IMR-90 (cell line): ENCODE results near the gene TET1. TPM values are rescaled to one million over a fixed set of nuclear protein-coding genes. Genes with fewer than 3 reads are reported as not detected.

ENCODE experiments used
- ATAC-seq: fragments of 200-7000 bp; cut with Tn5 transposase; 2 replicates; pipeline ENCODE4 v1.9.1; 2020; ENCODE audit warnings: low read depth, mild to moderate bottlenecking, moderate library complexity
- BruUV-seq: library from RNA; stranded (reverse); fragments of 400-500 nt; replicated peaks from 2 replicates; lab custom pipeline; 2021; lab: Mats Ljungman, UMichigan
- CTCF ChIA-PET: fragments of 300-600 bp; formaldehyde crosslinking; extraction: SDS; loops from one replicate; lab custom pipeline; 2021; ENCODE audit warnings: antibody characterized with exemption; lab: Yijun Ruan, JAX
- POLR2A ChIA-PET: fragments of 300-600 bp; sonication (Branson Sonifier 250); formaldehyde crosslinking; loops from one replicate; lab custom pipeline; 2022; ENCODE audit warnings: antibody characterized with exemption; ENCODE audit not compliant: unreplicated experiment; lab: Charles Lee
- DNase-seq: peaks from one replicate; pipeline ENCODE4 v3.0.0; 2013
- H2AFZ ChIP-seq: replicated peaks from 2 replicates; pipeline ENCODE3; 2013; ENCODE audit warnings: low read length, mild to moderate bottlenecking; ENCODE audit not compliant: poor library complexity
- H2AK5ac ChIP-seq: 2 replicates; pipeline ENCODE4 v1.6.1; 2013; ENCODE audit warnings: low read depth, low read length, inconsistent platforms
- H2AK9ac ChIP-seq: replicated peaks from 2 replicates; pipeline ENCODE3; 2013; ENCODE audit warnings: mild to moderate bottlenecking, low read depth, low read length, moderate library complexity; ENCODE audit not compliant: poor library complexity
- H2BK120ac ChIP-seq: 2 replicates; pipeline ENCODE4 v1.6.1; 2013; ENCODE audit warnings: low read depth, low read length, inconsistent platforms
- H2BK15ac ChIP-seq: 3 replicates; pipeline ENCODE4 v1.6.1; 2013; ENCODE audit warnings: low read depth, low read length, inconsistent platforms
- H2BK20ac ChIP-seq: 2 replicates; pipeline ENCODE4 v1.6.1; 2013; ENCODE audit warnings: low read depth, mild to moderate bottlenecking, inconsistent platforms, low read length, moderate library complexity
- H2BK5ac ChIP-seq: 2 replicates; pipeline ENCODE4 v1.6.1; 2013; ENCODE audit warnings: mild to moderate bottlenecking, low read depth, low read length, inconsistent platforms; ENCODE audit not compliant: poor library complexity, severe bottlenecking
- H3K14ac ChIP-seq: replicated peaks from 2 replicates; pipeline ENCODE4 v1.6.1; 2013; ENCODE audit warnings: low read depth, low read length, inconsistent platforms
- H3K18ac ChIP-seq: 2 replicates; pipeline ENCODE4 v1.6.1; 2013; ENCODE audit warnings: low read depth, low read length, control low read depth
- H3K23ac ChIP-seq: 2 replicates; pipeline ENCODE4 v1.6.1; 2013; ENCODE audit warnings: low read depth, low read length, inconsistent platforms
- H3K27ac ChIP-seq: 2 replicates; pipeline ENCODE4 v1.5.1; 2013; ENCODE audit warnings: mild to moderate bottlenecking, control low read depth, low read length; ENCODE audit not compliant: insufficient read depth
- H3K27me3 ChIP-seq: 2 replicates; pipeline ENCODE4 v1.6.1; 2013; ENCODE audit warnings: low read length; ENCODE audit not compliant: control insufficient read depth, insufficient read depth
- H3K36me3 ChIP-seq: 2 replicates; pipeline ENCODE4 v1.6.1; 2013; ENCODE audit warnings: low read length, mixed read lengths; ENCODE audit not compliant: control insufficient read depth, insufficient read depth
- H3K4ac ChIP-seq: 2 replicates; pipeline ENCODE4 v1.6.1; 2013; ENCODE audit warnings: low read depth, low read length, inconsistent platforms
- H3K4me1 ChIP-seq: 2 replicates; pipeline ENCODE4 v1.6.1; 2013; ENCODE audit warnings: low read length, mixed read lengths; ENCODE audit not compliant: control insufficient read depth, insufficient read depth
- H3K4me2 ChIP-seq: 2 replicates; pipeline ENCODE4 v1.6.1; 2013; ENCODE audit warnings: low read depth, mild to moderate bottlenecking, control low read depth, low read length, moderate library complexity
- H3K4me3 ChIP-seq: 2 replicates; pipeline ENCODE4 v1.5.1; 2013; ENCODE audit warnings: low read depth, mild to moderate bottlenecking, control low read depth, low read length, moderate library complexity; ENCODE audit not compliant: insufficient read depth
- H3K56ac ChIP-seq: 2 replicates; pipeline ENCODE4 v1.6.1; 2013; ENCODE audit warnings: low read length, inconsistent platforms; ENCODE audit not compliant: insufficient read depth; ENCODE audit errors: extremely low read depth
- H3K79me1 ChIP-seq, 2 experiments: 2 replicates each; pipeline ENCODE4 v1.6.1; 2013; ENCODE audit warnings: low read length in 2 of 2, inconsistent platforms in 1 of 2, low read depth in 1 of 2
- H3K9ac ChIP-seq: 2 replicates; pipeline ENCODE4 v1.6.1; 2013; ENCODE audit warnings: low read depth, low read length, control low read depth
- H3K9me1 ChIP-seq: 2 replicates; pipeline ENCODE4 v1.6.1; 2013; ENCODE audit warnings: low read length, inconsistent platforms; ENCODE audit not compliant: insufficient read depth
- H3K9me3 ChIP-seq: 2 replicates; pipeline ENCODE4 v1.6.1; 2013; ENCODE audit warnings: low read length; ENCODE audit not compliant: control insufficient read depth, insufficient read depth
- H4K20me1 ChIP-seq: 2 replicates; pipeline ENCODE4 v1.6.1; 2013; ENCODE audit warnings: low read length, inconsistent platforms; ENCODE audit not compliant: insufficient read depth
- H4K5ac ChIP-seq: 2 replicates; pipeline ENCODE4 v1.6.1; 2013; ENCODE audit warnings: mild to moderate bottlenecking, low read depth, low read length, control low read depth
- H4K8ac ChIP-seq, 2 experiments: 2 replicates each; pipeline ENCODE4 v1.6.1; 2013; ENCODE audit warnings: low read depth in 2 of 2, low read length in 2 of 2, control low read depth in 1 of 2, inconsistent platforms in 1 of 2
- H4K91ac ChIP-seq: 2 replicates; pipeline ENCODE4 v1.6.1; 2013; ENCODE audit warnings: low read depth, low read length, inconsistent platforms; ENCODE audit not compliant: insufficient read depth
- BHLHE40 ChIP-seq: fragments of 150-350 bp; IDR thresholded peaks from 2 replicates; pipeline ENCODE4 v1.6.1; 2016; ENCODE audit warnings: mild to moderate bottlenecking, low read depth, low read length
- CHD1 ChIP-seq: IDR thresholded peaks from 2 replicates; pipeline ENCODE4 v1.6.1; 2012; ENCODE audit warnings: low read depth, low read length, improper control_type of control experiment
- ELK1 ChIP-seq: fragments of 150-350 bp; IDR thresholded peaks from 2 replicates; pipeline ENCODE4 v1.6.1; 2016; ENCODE audit warnings: low read depth, mild to moderate bottlenecking, low read length, moderate library complexity, borderline replicate concordance
- FOS ChIP-seq: fragments of 150-350 bp; IDR thresholded peaks from 2 replicates; pipeline ENCODE4 v1.6.1; 2016; ENCODE audit warnings: low read depth, low read length
- MXI1 ChIP-seq: IDR thresholded peaks from 2 replicates; pipeline ENCODE4 v1.6.1; 2012; ENCODE audit warnings: low read depth, mild to moderate bottlenecking, low read length, moderate library complexity, borderline replicate concordance
- POLR2A ChIP-seq: IDR thresholded peaks from 2 replicates; pipeline ENCODE4 v1.6.1; 2012; ENCODE audit warnings: mild to moderate bottlenecking, low read depth, low read length
- RCOR1 ChIP-seq: IDR thresholded peaks from 2 replicates; pipeline ENCODE4 v1.6.1; 2012; ENCODE audit warnings: mild to moderate bottlenecking, low read length, improper control_type of control experiment; ENCODE audit not compliant: insufficient replicate concordance
- RFX5 ChIP-seq: IDR thresholded peaks from 2 replicates; pipeline ENCODE4 v1.8.0; 2012; ENCODE audit warnings: low read depth, mild to moderate bottlenecking, low read length, moderate library complexity
- USF2 ChIP-seq: fragments of 150-350 bp; IDR thresholded peaks from 2 replicates; pipeline ENCODE4 v1.6.1; 2017; ENCODE audit warnings: mild to moderate bottlenecking, antibody characterized with exemption, low read length, low read depth
- WGBS, 2 experiments: methylation state at CpG; one replicate each; pipeline versions ENCODE4 v1.1.5 to v1.1.7; 2013; ENCODE audit warnings: missing lambda C conversion rate in 2 of 2; ENCODE audit not compliant: insufficient read length in 1 of 2; ENCODE audit errors: extremely low coverage in 2 of 2; 5-methylcytosine and 5-hydroxymethylcytosine counted together
- dilution Hi-C: fragments of 300-500 bp; cut with HindIII; formaldehyde crosslinking; loops from one replicate; pipeline ENCODE4 v1.14.3; 2018; ENCODE audit warnings: low sequenced_read_pairs; ENCODE audit not compliant: unreplicated experiment
- in situ Hi-C: fragments of 300-500 bp; cut with MboI; formaldehyde crosslinking; loops from 3 replicates; pipeline ENCODE4 v1.14.3; 2019; ENCODE audit warnings: low sequenced_read_pairs, inconsistent platforms, mixed read lengths
- intact Hi-C: fragments of 100-400 bp; cut with micrococcal nuclease; formaldehyde crosslinking; loops from 2 replicates; pipeline ENCODE4 v1.10.0; 2022
- polyA plus RNA-seq, 3 experiments: library from polyadenylated mRNA; depleted of rRNA; stranded (reverse); fragments of >200 nt; gene quantifications; 2 replicates each; pipeline ENCODE4 v1.2.3, GENCODE V29; 2012; ENCODE audit warnings: low replicate concordance in 1 of 3
- total RNA-seq: library from RNA; depleted of rRNA; stranded (reverse); fragments of >200 nt; gene quantifications from 2 replicates; pipeline ENCODE4 v1.2.3, GENCODE V29; 2012
- TF ChIP-seq, protein P1 (sequence below): conservative IDR thresholded peaks from 2 replicates; pipeline ENCODE4 v1.5.1; 2012; ENCODE audit warnings: mild to moderate bottlenecking, low read depth, low read length, improper control_type of control experiment

Gene TET1
- total and polyA plus RNA-seq, 2 of the 4 experiments (the other 2 are of a cell fraction): 1.0 to 4.3 TPM

GRCh38 chr10:68562661-68563570, 2.8 kb downstream of the TET1 start:
- peak overlapping the region; percentile 81 for H3K27ac ChIP-seq
- H3K18ac ChIP-seq: peak overlapping the region; percentile 86
- peak overlapping the region; percentile 52; the same call in 1 of the 2 replicates for H2AK5ac ChIP-seq
- H2BK120ac ChIP-seq: peak overlapping the region; percentile 85
- H3K4ac ChIP-seq: peak overlapping the region; percentile 93
- peak; percentile 29 for ATAC-seq
- peak overlapping the region; percentile 96 for H3K9ac ChIP-seq
- POLR2A ChIA-PET: interaction anchor here (0.6 kb wide), 1 partner anchor 68 kb away, joined by 4 read pairs; no protein-coding TSS in a partner anchor
- H2BK5ac ChIP-seq: peak overlapping the region; percentile 92
- H2AFZ ChIP-seq: peak overlapping the region; percentile 71
- H3K4me2 ChIP-seq: peak overlapping the region; percentile 88
- TF ChIP-seq RCOR1 (no peak), POLR2A (no peak), BHLHE40 (peak; percentile 48; the same call in 1 of the 2 replicates), USF2 (no peak), RFX5 (no peak), ELK1 (no peak), FOS (no peak), MXI1 (peak; percentile 67), CHD1 (no peak)
- TF ChIP-seq, protein P1, sequence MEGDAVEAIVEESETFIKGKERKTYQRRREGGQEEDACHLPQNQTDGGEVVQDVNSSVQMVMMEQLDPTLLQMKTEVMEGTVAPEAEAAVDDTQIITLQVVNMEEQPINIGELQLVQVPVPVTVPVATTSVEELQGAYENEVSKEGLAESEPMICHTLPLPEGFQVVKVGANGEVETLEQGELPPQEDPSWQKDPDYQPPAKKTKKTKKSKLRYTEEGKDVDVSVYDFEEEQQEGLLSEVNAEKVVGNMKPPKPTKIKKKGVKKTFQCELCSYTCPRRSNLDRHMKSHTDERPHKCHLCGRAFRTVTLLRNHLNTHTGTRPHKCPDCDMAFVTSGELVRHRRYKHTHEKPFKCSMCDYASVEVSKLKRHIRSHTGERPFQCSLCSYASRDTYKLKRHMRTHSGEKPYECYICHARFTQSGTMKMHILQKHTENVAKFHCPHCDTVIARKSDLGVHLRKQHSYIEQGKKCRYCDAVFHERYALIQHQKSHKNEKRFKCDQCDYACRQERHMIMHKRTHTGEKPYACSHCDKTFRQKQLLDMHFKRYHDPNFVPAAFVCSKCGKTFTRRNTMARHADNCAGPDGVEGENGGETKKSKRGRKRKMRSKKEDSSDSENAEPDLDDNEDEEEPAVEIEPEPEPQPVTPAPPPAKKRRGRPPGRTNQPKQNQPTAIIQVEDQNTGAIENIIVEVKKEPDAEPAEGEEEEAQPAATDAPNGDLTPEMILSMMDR: no peak
- no peaks in the 10 kb centered on the region for H4K20me1 ChIP-seq
- H3K79me1 ChIP-seq: peaks cover 18 to 58% of the 10 kb centered on the region in 2 experiments; a peak in 3 of 4 replicates
- H3K9me3 ChIP-seq: no peaks in the 10 kb centered on the region
- H3K4me3 ChIP-seq: peak overlapping the region; percentile 96
- dilution Hi-C loops: no loop called here
- H3K27me3 ChIP-seq: no peaks in the 10 kb centered on the region
- CTCF ChIA-PET: interaction anchor here (0.5 to 0.8 kb wide), 2 partner anchors 94 to 334 kb away, joined by 3 read pairs; no protein-coding TSS in a partner anchor
- H3K56ac ChIP-seq: peak overlapping the region; percentile 93
- in situ Hi-C loops: no loop called here
- intact Hi-C loops: loop anchor here (1.0 to 2.0 kb wide), 2 partner anchors 103 to 158 kb away; partner anchors contain the start of gene CCAR1
- H4K8ac ChIP-seq: peak overlapping the region; percentile 28 to 91
- WGBS, 2 experiments: no CpG with 5 or more reads among the region's 12 CpGs
- H3K9me1 ChIP-seq: no peaks in the 10 kb centered on the region; the same call in 1 of the 2 replicates
- BruUV-seq: TSS peak; percentile 59
- H3K14ac ChIP-seq: peak overlapping the region; percentile 96
- peak overlapping the region; percentile 65 for H4K91ac ChIP-seq
- peak overlapping the region; percentile 25 for H2AK9ac ChIP-seq
- H3K4me1 ChIP-seq: peaks cover 3% of the 10 kb centered on the region
- peak overlapping the region; percentile 31 for H4K5ac ChIP-seq
- H3K23ac ChIP-seq: peak overlapping the region; percentile 95
- H3K36me3 ChIP-seq: no peaks in the 10 kb centered on the region
- DNase-seq: peak; percentile 78
- peak overlapping the region; percentile 17; the same call in 1 of the 3 replicates for H2BK15ac ChIP-seq
- H2BK20ac ChIP-seq: peak overlapping the region; percentile 44; the same call in 1 of the 2 replicates
